Loucy (cell line): ENCODE results near the gene RAD23A.
"Not testable (repeated sequence)": the region's sequence is repeated elsewhere in the genome, so short reads cannot be mapped to it uniquely, and the experiment has no call there.

Experiments used
- CTCF ChIP-seq: fragments of 200-600 bp; sonication (generic); conservative IDR thresholded peaks from 2 replicates; pipeline ENCODE4 v1.5.1; 2014; ENCODE audit warnings: mild to moderate bottlenecking, antibody characterized with exemption, low read length
- EZH2phosphoT487 ChIP-seq: fragments of 200-600 bp; IDR thresholded peaks from 2 replicates; pipeline ENCODE4 v1.6.1; 2018; ENCODE audit warnings: antibody characterized with exemption, mild to moderate bottlenecking, moderate library complexity, borderline replicate concordance

- not testable (repeated sequence) for TF ChIP-seq CTCF, EZH2phosphoT487
Measured at GRCh38 chr19:12957389-12957952, 11.8 kb downstream of the RAD23A start.
